Retinal pigment epithelial cell (primary cell): ENCODE results near the gene CEP19.
"Not testable (repeated sequence)": the region's sequence is repeated elsewhere in the genome, so short reads cannot be mapped to it uniquely, and the experiment has no call there.

Experiments used
- DNase-seq: peaks from one replicate; pipeline ENCODE4 v3.0.0-alpha.2; 2010; ENCODE audit warnings: low read depth
- H3K4me3 ChIP-seq: 2 replicates; pipeline ENCODE4 v1.5.1; 2011; ENCODE audit warnings: mild to moderate bottlenecking, low read length, control low read depth, moderate library complexity
- CTCF ChIP-seq: conservative IDR thresholded peaks from 2 replicates; pipeline ENCODE4 v1.5.1; 2011; ENCODE audit warnings: low read depth, low read length, control low read depth, inconsistent platforms

CEP19 gene

GRCh38 chr3:196726788-196727675 lies 15.0 kb upstream of the CEP19 start:
- no peak for DNase-seq
- no peak for TF ChIP-seq CTCF
- H3K4me3 ChIP-seq = no peak overlapping the region

- H3K4me3 ChIP-seq = no peak overlapping the region
- no peak for DNase-seq
- TF ChIP-seq CTCF = no peak
These were observed 9.0 kb upstream of the CEP19 start for GRCh38 chr3:196721097-196721496.

GRCh38 chr3:196717162-196717561 lies 5.1 kb upstream of the CEP19 start:
- DNase-seq, H3K4me3 ChIP-seq: not testable (repeated sequence)

- DNase-seq = peak; percentile 11
- peak overlapping the region; percentile 88 for H3K4me3 ChIP-seq
- TF ChIP-seq CTCF = no peak
These were observed 714 bp upstream of the CEP19 start for GRCh38 chr3:196712514-196713413.

- no peak for TF ChIP-seq CTCF
- H3K4me3 ChIP-seq = no peak overlapping the region
- peak; percentile 58 for DNase-seq
These were observed 3.6 kb downstream of the CEP19 start for GRCh38 chr3:196708467-196708866.

GRCh38 chr3:196707566-196707965 lies 4.5 kb downstream of the CEP19 start:
- no peak for TF ChIP-seq CTCF
- H3K4me3 ChIP-seq = no peak overlapping the region
- no peak for DNase-seq

- DNase-seq = no peak
- no peak for TF ChIP-seq CTCF
- no peak overlapping the region for H3K4me3 ChIP-seq
These were observed 5.3 kb downstream of the CEP19 start for GRCh38 chr3:196706731-196707130.
